Neural crest cell (in vitro differentiated cells): ENCODE measurements around the gene PRKAG1. TPM values are rescaled to one million over a fixed set of nuclear protein-coding genes. Genes with fewer than 3 reads are reported as not detected.

Experiments used
- DNase-seq: peaks from one replicate; pipeline ENCODE4 v3.0.0; 2021; ENCODE audit warnings: low read depth, mixed read lengths, low spot score
- H3K27ac Mint-ChIP-seq: one replicate; pipeline ENCODE4 v1.8.0; 2021; ENCODE audit warnings: mild to moderate bottlenecking, mixed read lengths; ENCODE audit not compliant: unreplicated experiment
- H3K27me3 Mint-ChIP-seq: 2 replicates; pipeline ENCODE4 v1.8.0; 2021; ENCODE audit warnings: low read depth, mild to moderate bottlenecking, mixed read lengths
- H3K36me3 Mint-ChIP-seq: 2 replicates; pipeline ENCODE4 v1.8.0; 2021; ENCODE audit warnings: low read depth, mild to moderate bottlenecking, mixed read lengths
- H3K4me1 Mint-ChIP-seq: 2 replicates; pipeline ENCODE4 v1.8.0; 2021; ENCODE audit warnings: mixed read lengths
- H3K4me3 Mint-ChIP-seq: one replicate; pipeline ENCODE4 v1.8.0; 2021; ENCODE audit warnings: mild to moderate bottlenecking, mixed read lengths
- H3K9me3 Mint-ChIP-seq: 2 replicates; pipeline ENCODE4 v1.8.0; 2021; ENCODE audit warnings: mixed read lengths
- CTCF ChIP-seq: fragments of 200-600 bp; sonication (generic); conservative IDR thresholded peaks from 2 replicates; pipeline ENCODE4 v1.5.0; 2021; ENCODE audit warnings: antibody characterized with exemption, mild to moderate bottlenecking
- total RNA-seq: library from RNA; stranded (reverse); gene quantifications from 2 replicates; pipeline ENCODE4 v1.2.1, GENCODE V29; 2021

The PRKAG1 gene
- total RNA-seq, 1 donor from 2014 or later: 58.5 TPM

GRCh38 chr12:49032276-49032675 lies 13.7 kb upstream of the PRKAG1 start:
- Mint-ChIP-seq H3K4me3 (no peak overlapping the region), H3K4me1 (no peaks in the 10 kb centered on the region), H3K27me3 (no peaks in the 10 kb centered on the region), H3K36me3 (peaks cover 6% of the 10 kb centered on the region), H3K9me3 (no peaks in the 10 kb centered on the region), H3K27ac (no peak overlapping the region)
- DNase-seq: no peak
- TF ChIP-seq CTCF: no peak

GRCh38 chr12:49031573-49032161 lies 13.1 kb upstream of the PRKAG1 start:
- Mint-ChIP-seq H3K27ac (no peak overlapping the region), H3K36me3 (peaks cover 6% of the 10 kb centered on the region), H3K9me3 (no peaks in the 10 kb centered on the region), H3K4me1 (no peaks in the 10 kb centered on the region), H3K27me3 (no peaks in the 10 kb centered on the region), H3K4me3 (no peak overlapping the region)
- no peak for TF ChIP-seq CTCF
- DNase-seq: no peak

- H3K4me1 Mint-ChIP-seq: no peaks in the 10 kb centered on the region
- H3K4me3 Mint-ChIP-seq: no peak overlapping the region
- no peaks in the 10 kb centered on the region for H3K27me3 Mint-ChIP-seq
- H3K9me3 Mint-ChIP-seq: no peaks in the 10 kb centered on the region
- no peak for TF ChIP-seq CTCF
- H3K36me3 Mint-ChIP-seq: peaks cover 6% of the 10 kb centered on the region
- no peak overlapping the region for H3K27ac Mint-ChIP-seq
- DNase-seq: no peak
Measured at GRCh38 chr12:49030714-49031572, 12.4 kb upstream of the PRKAG1 start.

- no peaks in the 10 kb centered on the region for H3K27me3 Mint-ChIP-seq
- H3K27ac Mint-ChIP-seq: peak overlapping the region; percentile 50
- H3K36me3 Mint-ChIP-seq: peaks cover 6% of the 10 kb centered on the region
- H3K4me3 Mint-ChIP-seq: no peak overlapping the region
- no peaks in the 10 kb centered on the region for H3K9me3 Mint-ChIP-seq
- no peak for TF ChIP-seq CTCF
- no peaks in the 10 kb centered on the region for H3K4me1 Mint-ChIP-seq
- no peak for DNase-seq
Measured at GRCh38 chr12:49030119-49030518, 11.5 kb upstream of the PRKAG1 start.

GRCh38 chr12:49028666-49029275 lies 10.2 kb upstream of the PRKAG1 start:
- H3K36me3 Mint-ChIP-seq: peaks cover 6% of the 10 kb centered on the region
- H3K4me3 Mint-ChIP-seq: no peak overlapping the region
- H3K4me1 Mint-ChIP-seq: no peaks in the 10 kb centered on the region
- H3K27me3 Mint-ChIP-seq: no peaks in the 10 kb centered on the region
- H3K9me3 Mint-ChIP-seq: no peaks in the 10 kb centered on the region
- no peak for DNase-seq
- no peak overlapping the region for H3K27ac Mint-ChIP-seq
- TF ChIP-seq CTCF: no peak
